Activated T-cell treated with anti-CD3 and anti-CD28 coated beads for 48 hours (primary cell): ENCODE data around the gene HIC1.

Experiments used
- DNase-seq: peaks from one replicate; pipeline ENCODE4 v3.0.0-alpha.2; 2020; ENCODE audit warnings: low read depth

HIC1 gene

GRCh38 chr17:2060385-2060658, 5.4 kb downstream of the HIC1 start:
- DNase-seq: no peak

GRCh38 chr17:2060681-2061440, 6.0 kb downstream of the HIC1 start:
- DNase-seq: no peak

- no peak for DNase-seq
These were observed 6.6 kb downstream of the HIC1 start for GRCh38 chr17:2061441-2061958.

- DNase-seq: no peak
These were observed 7.8 kb downstream of the HIC1 start for GRCh38 chr17:2062571-2063183.

GRCh38 chr17:2063261-2064146, 8.6 kb downstream of the HIC1 start:
- no peak for DNase-seq

DNA sequence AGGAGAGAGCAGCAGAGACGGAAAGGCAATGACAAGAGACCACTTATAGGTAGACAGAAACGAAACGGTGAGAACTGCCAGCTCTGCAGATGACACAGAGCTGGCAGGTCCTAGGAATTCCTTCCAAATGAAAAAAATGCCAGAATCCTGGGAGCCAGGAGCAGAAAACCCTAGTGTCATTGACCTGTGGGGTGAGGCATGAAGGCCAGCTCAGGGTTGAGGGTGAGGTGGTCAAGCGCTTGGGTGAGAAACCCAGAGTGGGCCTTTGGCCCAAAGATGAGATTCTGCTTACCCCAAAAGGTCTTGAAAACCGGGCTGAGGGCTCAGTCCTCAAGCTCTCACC, 9.2 kb downstream of the HIC1 start:
- DNase-seq: no peak

GRCh38 chr17:2064520-2064971, 9.6 kb downstream of the HIC1 start:
- no peak for DNase-seq

- peak; percentile 76 for DNase-seq
These were observed 10.3 kb downstream of the HIC1 start for GRCh38 chr17:2064980-2065785.

DNA sequence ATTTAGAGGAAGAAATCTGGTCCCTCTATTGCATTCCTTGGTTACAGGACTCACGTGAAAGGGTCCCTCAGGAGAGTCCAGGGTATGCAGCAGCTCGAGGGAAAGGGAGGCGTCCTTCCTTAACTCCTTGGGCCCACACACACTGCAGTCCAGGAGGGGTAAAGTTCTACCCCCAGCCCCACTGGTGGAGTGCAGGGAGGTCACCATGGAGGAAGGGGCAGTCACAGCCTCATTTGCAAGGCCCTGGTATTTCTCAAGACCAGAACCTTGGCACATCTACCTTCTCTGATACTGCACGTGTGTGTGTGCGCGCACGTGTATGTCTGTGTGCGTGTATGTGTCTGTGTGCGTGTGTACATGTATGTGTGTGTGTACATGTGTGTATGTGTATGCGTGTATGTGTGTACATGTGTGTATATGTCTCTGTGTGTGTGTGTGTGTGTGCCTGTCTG, 11.1 kb downstream of the HIC1 start:
- no peak for DNase-seq

DNA sequence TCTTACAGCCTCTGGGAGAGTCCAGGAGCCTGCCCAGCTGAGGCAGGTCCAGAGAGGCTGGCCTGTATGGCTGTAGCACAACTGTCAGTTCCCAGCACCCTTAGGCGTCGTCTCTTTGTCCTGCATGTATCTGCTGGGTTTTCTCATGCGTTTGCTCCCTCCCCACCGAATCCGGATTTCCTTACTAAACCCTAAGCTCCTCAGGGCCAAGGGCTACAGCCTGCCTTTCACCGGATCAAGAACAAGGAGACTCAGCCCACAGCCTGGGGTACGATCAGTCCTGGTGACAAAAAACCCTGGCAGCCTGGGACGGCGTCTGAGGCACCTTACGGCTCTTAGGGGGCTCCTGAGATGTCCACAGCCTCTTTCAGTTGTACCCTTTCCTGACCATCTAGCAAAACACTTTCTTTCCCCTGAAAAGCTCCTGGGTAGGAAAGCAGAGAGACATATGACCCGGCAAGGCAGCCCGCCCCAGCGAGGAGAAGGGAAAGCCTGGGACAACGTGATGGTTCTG, 12.2 kb downstream of the HIC1 start:
- DNase-seq: no peak

DNA sequence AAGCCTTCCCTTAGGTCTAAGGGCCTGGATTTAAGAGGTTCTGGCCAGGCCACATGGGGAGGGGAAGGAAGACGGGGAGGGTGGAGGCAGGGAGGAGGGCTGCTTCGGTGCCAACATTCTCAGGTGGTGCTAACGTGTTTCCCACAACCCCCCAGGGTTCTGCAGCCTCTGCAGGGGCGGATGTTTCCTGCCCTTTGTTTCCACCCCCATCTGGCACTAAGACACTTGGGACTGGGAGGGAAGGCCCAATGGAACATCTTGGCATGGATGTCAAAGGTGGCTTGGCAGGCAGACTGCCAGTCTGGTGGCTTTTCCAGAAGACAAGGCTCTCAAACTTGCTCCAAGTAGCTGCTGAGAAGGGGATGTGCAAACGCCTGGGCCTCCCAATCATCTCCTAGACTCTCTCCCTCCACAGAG, 12.7 kb downstream of the HIC1 start:
- DNase-seq: no peak

- no peak for DNase-seq
These were observed 13.2 kb downstream of the HIC1 start for GRCh38 chr17:2068031-2068518.

DNA sequence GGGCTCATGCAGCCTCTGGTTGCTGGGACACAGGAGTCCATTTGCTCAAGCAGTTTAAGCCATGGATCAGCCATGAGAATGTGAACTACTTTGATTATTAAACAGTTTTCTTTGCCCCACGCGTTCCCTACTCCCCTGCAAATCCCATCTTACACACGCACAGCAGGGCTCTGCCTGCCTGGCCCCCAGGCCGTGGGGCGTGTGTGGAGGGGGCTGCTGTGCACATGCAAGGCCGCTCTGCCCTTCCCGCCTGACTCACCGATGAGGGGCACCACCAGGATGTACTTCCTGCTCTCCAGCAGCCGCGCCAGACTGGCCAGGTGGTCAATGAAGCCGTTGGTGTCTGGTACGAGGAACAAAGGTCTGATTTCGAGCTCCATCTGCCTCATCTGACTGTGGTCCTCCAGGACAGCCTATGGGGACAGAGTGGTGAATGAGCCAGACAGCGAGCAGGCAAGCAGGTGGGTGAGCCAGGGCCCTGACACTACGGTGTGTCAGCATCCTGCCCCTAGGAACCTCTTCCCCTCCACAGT, 13.7 kb downstream of the HIC1 start:
- DNase-seq: no peak

- peak; percentile 74 for DNase-seq
These were observed 15.5 kb downstream of the HIC1 start for GRCh38 chr17:2070241-2071023.

GRCh38 chr17:2071024-2071385, 16.1 kb downstream of the HIC1 start:
- DNase-seq: no peak

DNA sequence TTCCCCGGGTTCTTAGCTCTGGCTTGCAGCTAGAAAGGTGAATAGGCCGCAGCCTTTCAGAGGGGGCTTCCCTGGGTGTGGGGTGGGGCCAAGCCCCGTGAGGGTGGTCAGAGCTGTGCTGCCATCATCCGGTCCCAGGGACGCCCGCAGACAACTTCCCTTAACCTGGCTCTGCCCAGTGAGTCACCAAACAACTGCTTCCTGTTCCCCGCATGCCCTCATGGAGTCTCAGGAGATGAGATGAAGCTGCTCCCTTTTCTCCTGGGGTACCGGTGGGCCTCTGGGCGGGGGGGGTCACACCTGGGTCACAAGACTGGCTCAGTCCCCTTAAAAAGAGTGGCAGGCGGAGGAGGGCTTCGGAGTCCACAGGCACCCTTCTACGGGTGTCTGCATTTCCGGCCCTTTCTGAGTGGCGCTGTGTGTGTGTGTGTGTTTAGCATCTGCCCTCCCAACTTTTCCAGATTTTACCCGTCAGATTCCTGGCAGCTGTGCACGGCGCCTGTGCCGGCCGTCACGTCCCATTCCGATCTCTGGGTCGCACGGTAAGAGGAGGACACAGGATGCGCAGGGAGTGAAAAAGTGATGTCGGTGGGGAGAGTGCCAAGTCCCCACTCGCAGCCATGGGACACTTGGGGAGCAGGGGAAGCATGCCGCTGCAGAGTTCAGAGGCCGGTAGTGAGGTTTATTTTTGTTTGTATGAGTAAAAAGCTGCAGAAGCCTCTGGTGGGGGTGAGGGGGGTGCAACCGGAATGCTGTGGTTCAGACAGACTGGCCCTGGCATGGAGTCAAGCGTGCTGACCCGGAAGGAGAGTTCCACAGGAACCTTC, 16.8 kb downstream of the HIC1 start:
- DNase-seq: no peak

DNA sequence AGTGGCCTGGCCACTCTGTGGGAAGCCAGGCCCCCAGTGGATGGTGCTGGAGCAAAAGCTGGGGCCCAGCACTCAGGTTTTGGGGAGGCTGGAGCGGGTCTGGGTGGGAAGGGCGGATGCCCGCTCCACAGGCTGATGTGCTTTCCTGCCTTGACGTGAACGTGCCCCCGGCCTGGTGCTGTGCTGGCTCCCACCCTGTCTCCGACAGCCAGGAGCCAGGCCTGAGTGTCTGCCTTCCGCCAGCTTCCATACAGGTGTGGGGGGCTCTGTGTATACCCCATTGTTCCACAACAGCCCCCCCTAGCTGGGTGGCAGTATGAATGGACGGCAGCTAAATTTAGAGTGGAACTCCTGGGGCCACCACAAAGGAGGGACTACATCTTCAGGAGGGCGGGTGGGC, 20.0 kb downstream of the HIC1 start:
- no peak for DNase-seq

DNA sequence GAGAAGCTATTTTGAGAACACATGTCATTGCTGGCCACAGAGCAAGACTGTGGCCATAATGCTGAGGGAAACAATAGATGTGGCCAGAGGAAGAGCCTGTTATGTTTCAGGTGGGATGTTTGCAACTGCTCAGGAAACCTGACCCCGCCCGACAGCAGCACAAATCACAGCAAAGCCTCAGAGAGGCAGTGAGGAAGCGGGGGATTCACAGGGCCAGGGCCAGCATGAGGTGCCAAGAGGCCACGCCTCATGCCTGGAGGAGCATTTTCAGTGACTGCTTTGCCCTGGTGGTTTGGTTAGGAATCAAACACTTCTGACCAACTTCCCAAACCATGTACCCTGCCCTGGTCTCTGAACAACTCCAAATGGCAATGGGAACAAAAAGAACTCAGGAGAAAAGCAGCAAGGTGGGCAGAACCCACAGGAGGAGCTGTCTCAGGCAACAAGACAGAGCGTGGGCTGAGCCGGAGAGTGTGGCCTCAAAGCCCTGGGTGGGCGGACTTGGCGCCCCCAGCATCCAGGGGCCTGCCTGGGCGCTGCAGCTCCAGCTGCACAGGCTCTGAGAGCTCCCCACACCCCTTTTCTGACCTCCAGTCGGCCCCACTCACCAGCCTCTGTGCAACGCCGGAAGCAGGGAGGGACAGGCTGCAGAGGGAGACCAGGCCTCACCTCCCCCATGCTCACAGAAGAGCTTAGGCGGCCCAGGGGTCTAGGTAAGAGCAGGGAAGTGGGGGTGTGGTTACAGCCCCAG, 20.6 kb downstream of the HIC1 start:
- DNase-seq: no peak
